OCI-LY3 (cell line): Measurements from ENCODE around the gene HERC6.

ENCODE experiments used
- H2AFZ ChIP-seq: fragments of 200-600, 300-600 bp; shearing (Covaris generic); 2 replicates; pipeline ENCODE4 v1.6.0; 2014; ENCODE audit warnings: antibody characterized with exemption, low read depth, low read length
- H3K27ac ChIP-seq: fragments of 200-600, 300-600 bp; sonication (generic); 2 replicates; pipeline ENCODE4 v1.5.1; 2014; ENCODE audit warnings: mild to moderate bottlenecking, low read length, moderate library complexity, mixed read lengths
- H3K27me3 ChIP-seq: fragments of 200-600, 300-600 bp; sonication (generic); 2 replicates; pipeline ENCODE4 v1.6.1; 2014; ENCODE audit warnings: low read depth, low read length, mixed read lengths
- H3K36me3 ChIP-seq: fragments of 200-600, 300-600 bp; sonication (generic); replicated peaks from 2 replicates; pipeline ENCODE3; 2014; ENCODE audit warnings: low read depth, low read length, mixed read lengths
- H3K4me1 ChIP-seq: fragments of 300-600, 200-600 bp; sonication (generic); 2 replicates; pipeline ENCODE4 v1.6.1; 2014; ENCODE audit warnings: low read length, mixed read lengths
- H3K4me2 ChIP-seq: fragments of 200-600, 300-600 bp; sonication (generic); 2 replicates; pipeline ENCODE4 v1.6.1; 2014; ENCODE audit warnings: low read length, mixed read lengths
- H3K4me3 ChIP-seq: fragments of 300-600, 200-600 bp; sonication (generic); 2 replicates; pipeline ENCODE4 v1.5.1; 2014; ENCODE audit warnings: antibody characterized with exemption, mild to moderate bottlenecking, low read length, moderate library complexity
- H3K79me2 ChIP-seq: fragments of 300-600, 200-600 bp; shearing (Covaris generic); 2 replicates; pipeline ENCODE4 v1.6.1; 2014; ENCODE audit warnings: mild to moderate bottlenecking, low read length, mixed read lengths
- H3K9ac ChIP-seq: fragments of 300-600, 200-600 bp; shearing (Covaris generic); 2 replicates; pipeline ENCODE4 v1.6.0; 2014; ENCODE audit warnings: mild to moderate bottlenecking, low read length, moderate library complexity
- H3K9me3 ChIP-seq: fragments of 200-600, 300-600 bp; shearing (Covaris generic); 2 replicates; pipeline ENCODE4 v1.6.1; 2014; ENCODE audit warnings: low read length, mixed read lengths; ENCODE audit not compliant: insufficient read depth
- H4K20me1 ChIP-seq: fragments of 200-600, 300-600 bp; sonication (generic); 2 replicates; pipeline ENCODE4 v1.6.1; 2016; ENCODE audit warnings: low read length, mixed read lengths; ENCODE audit not compliant: insufficient read depth
- EZH2phosphoT487 ChIP-seq: fragments of 200-600 bp; shearing (Covaris generic); IDR thresholded peaks from 2 replicates; pipeline ENCODE4 v1.6.1; 2018; ENCODE audit warnings: antibody characterized with exemption, mixed run types, low read depth
- TF ChIP-seq, protein P1 (sequence below): fragments of 200-600, 300-600 bp; sonication (generic); IDR thresholded peaks from 2 replicates; pipeline ENCODE4 v1.5.1; 2014; ENCODE audit warnings: antibody characterized with exemption, low read length, low read depth

The HERC6 gene

DNA sequence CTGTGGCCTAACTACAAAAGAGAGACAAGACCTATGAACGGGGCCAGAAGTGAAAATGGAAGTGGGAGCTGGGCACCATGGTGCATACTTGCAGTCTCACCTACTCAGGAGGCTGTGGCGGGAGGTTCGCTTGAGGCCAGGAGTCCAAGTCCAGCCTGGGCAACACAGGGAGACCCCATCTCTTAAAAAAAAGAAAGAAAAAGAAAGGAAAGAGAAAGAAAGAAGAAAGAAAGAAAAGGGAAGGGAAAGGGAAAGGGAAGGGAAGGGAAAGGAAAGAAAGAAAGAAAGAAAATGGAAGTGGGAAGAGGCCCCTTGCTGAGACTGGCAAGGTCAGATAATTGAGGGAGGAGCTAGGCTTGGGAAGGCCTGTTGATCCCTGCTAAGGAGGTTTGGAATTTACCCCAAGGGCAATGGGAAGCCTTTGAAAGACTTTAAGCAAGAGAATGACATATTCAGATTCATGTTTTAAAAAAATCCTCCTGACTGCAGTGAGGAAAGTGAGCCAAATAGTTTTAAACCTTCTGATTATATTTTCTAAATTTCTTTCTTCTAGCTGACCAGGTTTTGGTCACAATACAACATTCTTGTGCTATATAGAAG, 60.6 kb downstream of the HERC6 start:
- TF ChIP-seq EZH2phosphoT487 = no peak
- TF ChIP-seq, protein P1, sequence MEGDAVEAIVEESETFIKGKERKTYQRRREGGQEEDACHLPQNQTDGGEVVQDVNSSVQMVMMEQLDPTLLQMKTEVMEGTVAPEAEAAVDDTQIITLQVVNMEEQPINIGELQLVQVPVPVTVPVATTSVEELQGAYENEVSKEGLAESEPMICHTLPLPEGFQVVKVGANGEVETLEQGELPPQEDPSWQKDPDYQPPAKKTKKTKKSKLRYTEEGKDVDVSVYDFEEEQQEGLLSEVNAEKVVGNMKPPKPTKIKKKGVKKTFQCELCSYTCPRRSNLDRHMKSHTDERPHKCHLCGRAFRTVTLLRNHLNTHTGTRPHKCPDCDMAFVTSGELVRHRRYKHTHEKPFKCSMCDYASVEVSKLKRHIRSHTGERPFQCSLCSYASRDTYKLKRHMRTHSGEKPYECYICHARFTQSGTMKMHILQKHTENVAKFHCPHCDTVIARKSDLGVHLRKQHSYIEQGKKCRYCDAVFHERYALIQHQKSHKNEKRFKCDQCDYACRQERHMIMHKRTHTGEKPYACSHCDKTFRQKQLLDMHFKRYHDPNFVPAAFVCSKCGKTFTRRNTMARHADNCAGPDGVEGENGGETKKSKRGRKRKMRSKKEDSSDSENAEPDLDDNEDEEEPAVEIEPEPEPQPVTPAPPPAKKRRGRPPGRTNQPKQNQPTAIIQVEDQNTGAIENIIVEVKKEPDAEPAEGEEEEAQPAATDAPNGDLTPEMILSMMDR = no peak

DNA sequence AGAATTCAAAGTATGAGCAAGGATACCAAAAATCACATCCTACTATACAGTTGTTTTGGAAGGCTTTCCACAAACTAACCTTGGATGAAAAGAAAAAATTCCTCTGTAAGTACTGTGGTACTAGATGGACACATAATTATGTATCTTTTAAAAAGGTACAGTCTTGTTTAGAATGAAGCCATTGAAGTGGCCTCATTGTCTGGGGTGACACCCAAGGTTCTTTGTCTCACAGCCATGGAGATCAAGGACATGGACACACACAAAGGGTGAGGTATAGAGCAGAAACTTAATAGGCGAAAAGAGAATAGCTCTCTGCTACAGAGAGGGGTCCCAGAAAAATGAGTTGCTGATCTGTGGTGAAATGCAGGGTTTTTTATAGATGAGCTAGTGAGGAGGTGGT, 61.5 kb downstream of the HERC6 start:
- Histone ChIP-seq H3K4me1 (no peaks in the 10 kb centered on the region), H4K20me1 (no peaks in the 10 kb centered on the region), H3K36me3 (peaks cover 12% of the 10 kb centered on the region), H3K9ac (no peak overlapping the region), H3K27me3 (no peaks in the 10 kb centered on the region), H3K27ac (no peak overlapping the region), H3K4me3 (no peak overlapping the region), H2AFZ (no peak overlapping the region), H3K4me2 (no peak overlapping the region), H3K79me2 (no peaks in the 10 kb centered on the region), H3K9me3 (no peaks in the 10 kb centered on the region)
- TF ChIP-seq, protein P1 = no peak
- no peak for TF ChIP-seq EZH2phosphoT487

More for the DNA sequence above, 60.6 kb downstream of the HERC6 start:
- Histone ChIP-seq H3K4me1 (no peaks in the 10 kb centered on the region), H3K27me3 (no peaks in the 10 kb centered on the region), H3K4me2 (no peak overlapping the region), H3K27ac (no peak overlapping the region), H3K9me3 (no peaks in the 10 kb centered on the region), H3K4me3 (no peak overlapping the region), H3K36me3 (peaks cover 12% of the 10 kb centered on the region), H4K20me1 (no peaks in the 10 kb centered on the region), H2AFZ (no peak overlapping the region), H3K9ac (no peak overlapping the region), H3K79me2 (no peaks in the 10 kb centered on the region)

DNA sequence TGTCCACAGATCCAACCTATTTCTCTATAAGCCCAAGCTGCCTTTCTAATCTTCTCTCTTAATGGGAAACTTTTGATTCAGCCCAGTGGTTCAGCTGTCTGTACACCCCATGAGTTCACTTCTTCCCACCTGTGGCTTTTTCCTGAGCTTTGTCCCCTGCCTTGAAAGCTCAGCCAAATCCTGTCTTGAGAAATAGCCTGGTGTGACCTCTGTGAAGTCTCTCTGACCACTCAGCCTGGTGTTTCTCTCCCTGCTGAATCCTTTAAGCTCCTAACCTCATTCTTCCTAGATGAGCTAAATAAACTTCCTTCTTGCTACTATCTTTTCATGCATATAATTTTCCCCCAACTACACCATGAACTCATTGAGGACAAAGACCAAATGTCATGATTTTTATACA, 63.0 kb downstream of the HERC6 start:
- H4K20me1 ChIP-seq = no peaks in the 10 kb centered on the region
- no peaks in the 10 kb centered on the region for H3K4me1 ChIP-seq
- no peak overlapping the region for H3K9ac ChIP-seq
- no peak overlapping the region for H3K27ac ChIP-seq
- H3K27me3 ChIP-seq = no peaks in the 10 kb centered on the region
- no peak overlapping the region for H3K4me2 ChIP-seq
- H3K79me2 ChIP-seq = no peaks in the 10 kb centered on the region
- no peak overlapping the region for H2AFZ ChIP-seq
- no peaks in the 10 kb centered on the region for H3K9me3 ChIP-seq
- TF ChIP-seq, protein P1 = no peak
- no peak for TF ChIP-seq EZH2phosphoT487
- H3K4me3 ChIP-seq = no peak overlapping the region
- H3K36me3 ChIP-seq = peaks cover 12% of the 10 kb centered on the region

DNA sequence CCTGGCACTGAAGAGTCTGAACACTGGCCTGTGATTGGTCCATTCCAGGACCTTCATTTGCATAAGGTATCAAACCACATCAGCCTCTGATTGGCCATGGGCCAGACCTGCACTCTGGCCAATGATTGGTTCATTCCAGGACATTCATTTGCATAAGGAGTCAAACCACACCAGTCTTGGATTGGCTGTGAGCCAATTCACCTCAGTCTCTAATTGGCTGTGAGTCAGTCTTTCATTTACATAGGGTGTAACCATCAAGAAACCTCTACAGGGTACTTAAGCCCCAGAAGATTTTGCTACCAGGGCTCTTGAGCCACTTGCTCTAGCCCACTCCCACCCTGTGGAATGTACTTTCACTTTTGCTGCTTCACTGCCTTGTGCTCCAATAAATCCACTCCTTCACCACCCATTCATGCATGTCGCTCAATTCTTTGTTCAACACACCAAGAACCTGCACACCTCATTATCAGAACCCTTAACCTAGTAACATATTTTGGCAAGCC, 64.1 kb downstream of the HERC6 start:
- H3K79me2 ChIP-seq = no peaks in the 10 kb centered on the region
- TF ChIP-seq, protein P1 = no peak
- no peak for TF ChIP-seq EZH2phosphoT487
- H3K27me3 ChIP-seq = no peaks in the 10 kb centered on the region
- H3K27ac ChIP-seq = no peak overlapping the region
- no peak overlapping the region for H3K4me2 ChIP-seq
- H3K9ac ChIP-seq = no peak overlapping the region
- H3K4me1 ChIP-seq = no peaks in the 10 kb centered on the region
- no peaks in the 10 kb centered on the region for H3K9me3 ChIP-seq
- H3K4me3 ChIP-seq = no peak overlapping the region
- H2AFZ ChIP-seq = no peak overlapping the region
- no peaks in the 10 kb centered on the region for H4K20me1 ChIP-seq
- H3K36me3 ChIP-seq = peaks cover 12% of the 10 kb centered on the region
